Fibroblast of mammary gland (primary cell): ENCODE data around the gene KDSR.
"Not testable (repeated sequence)": the region's sequence is repeated elsewhere in the genome, so short reads cannot be mapped to it uniquely, and the experiment has no call there.

Experiments used
- DNase-seq: peaks from one replicate; pipeline ENCODE4 v3.0.0-alpha.2; 2010; ENCODE audit warnings: low read depth
- H3K4me3 ChIP-seq: 2 replicates; pipeline ENCODE4 v1.5.1; 2011; ENCODE audit warnings: low read depth, mild to moderate bottlenecking, low read length, moderate library complexity; ENCODE audit not compliant: control insufficient read depth
- CTCF ChIP-seq: conservative IDR thresholded peaks from 2 replicates; pipeline ENCODE4 v1.5.1; 2011; ENCODE audit warnings: low read depth, low read length, inconsistent platforms; ENCODE audit not compliant: control insufficient read depth, insufficient read depth

Gene KDSR

GRCh38 chr18:63373161-63373560 is 6.2 kb upstream of the KDSR start:
- no peak for DNase-seq
- no peak for TF ChIP-seq CTCF
- H3K4me3 ChIP-seq, result no peak overlapping the region

- H3K4me3 ChIP-seq, result peak overlapping the region; percentile 71
- TF ChIP-seq CTCF, result no peak
- DNase-seq, result peak; percentile 52
These were observed 1.6 kb upstream of the KDSR start for GRCh38 chr18:63368611-63369010.

- TF ChIP-seq CTCF, result no peak
- peak; percentile 70 for DNase-seq
- peak overlapping the region; percentile 86 for H3K4me3 ChIP-seq
These were observed 573 bp downstream of the KDSR start for GRCh38 chr18:63366213-63367052.

- TF ChIP-seq CTCF, result no peak
- H3K4me3 ChIP-seq, result peak overlapping the region; percentile 86
- no peak for DNase-seq
These were observed 1.2 kb downstream of the KDSR start for GRCh38 chr18:63365876-63366212.

DNA sequence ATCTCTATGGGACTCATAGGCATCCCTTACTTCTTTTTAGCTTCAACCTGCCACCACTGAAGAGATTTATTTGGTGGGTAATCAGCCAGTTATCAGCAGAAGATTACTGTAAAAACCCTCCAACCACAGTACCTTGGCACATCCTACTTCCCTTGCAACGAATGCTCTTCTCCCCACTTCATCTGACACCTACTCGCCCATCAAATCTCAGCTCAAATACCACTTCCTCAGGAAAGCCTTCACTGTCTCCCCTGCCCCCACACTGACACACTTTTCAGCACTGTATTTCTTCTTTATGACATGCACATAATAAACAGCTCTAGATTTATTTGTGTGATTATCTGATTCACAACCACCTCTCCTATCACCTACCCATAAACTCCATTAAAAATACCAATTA is 3.1 kb downstream of the KDSR start:
- DNase-seq, result no peak
- no peak overlapping the region for H3K4me3 ChIP-seq
- TF ChIP-seq CTCF, result no peak

- H3K4me3 ChIP-seq, result not testable (repeated sequence)
These were observed 3.6 kb downstream of the KDSR start for GRCh38 chr18:63363420-63363819.

GRCh38 chr18:63356272-63356896 is 10.6 kb downstream of the KDSR start:
- H3K4me3 ChIP-seq, result no peak overlapping the region
- no peak for DNase-seq
- TF ChIP-seq CTCF, result no peak

More at GRCh38 chr18:63363420-63363819, 3.6 kb downstream of the KDSR start:
- DNase-seq, result not testable (repeated sequence)
